ENCODE results near the gene ALG6. TPM values are rescaled to one million over a fixed set of nuclear protein-coding genes. Genes with fewer than 3 reads are reported as not detected.

Gene ALG6
- total RNA-seq, 2 experiments from 2014 or later, result 23.0 to 24.0 TPM

DNA sequence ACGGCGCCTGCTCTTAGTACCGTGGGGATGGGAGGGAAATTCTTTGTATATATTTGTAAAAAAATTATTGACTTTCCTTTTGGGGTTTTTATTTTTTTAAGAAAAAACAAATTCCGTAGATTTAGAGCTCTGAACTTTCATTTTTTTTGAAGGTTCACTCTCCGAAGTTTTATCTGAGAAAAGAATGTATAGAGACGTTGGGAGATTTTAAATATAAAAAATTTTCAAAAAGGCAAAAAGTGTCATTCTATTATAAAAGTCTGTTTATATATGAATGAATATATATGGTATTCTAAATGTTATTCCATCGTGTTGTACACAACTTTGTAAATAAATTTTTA lies 42.7 kb upstream of the ALG6 start:
- peaks cover 34% of the 10 kb centered on the region for H3K4me1 Mint-ChIP-seq
- no peaks in the 10 kb centered on the region for H3K9me3 Mint-ChIP-seq (ENCODE audit: low read depth)
- ATAC-seq (no peak), DNase-seq (no peak)
- peaks cover 82% of the 10 kb centered on the region for H3K27me3 Mint-ChIP-seq
- peak overlapping the region; percentile 13 for H3K4me3 Mint-ChIP-seq
- peaks cover 1% of the 10 kb centered on the region for H3K36me3 Mint-ChIP-seq
- peak overlapping the region; percentile 81 for H3K27ac Mint-ChIP-seq
- CTCF ChIA-PET, result interaction anchor here (1.8 to 2.5 kb wide), 2 partner anchors 9 to 213 kb away, joined by 5 to 8 read pairs; no protein-coding TSS in a partner anchor

DNA sequence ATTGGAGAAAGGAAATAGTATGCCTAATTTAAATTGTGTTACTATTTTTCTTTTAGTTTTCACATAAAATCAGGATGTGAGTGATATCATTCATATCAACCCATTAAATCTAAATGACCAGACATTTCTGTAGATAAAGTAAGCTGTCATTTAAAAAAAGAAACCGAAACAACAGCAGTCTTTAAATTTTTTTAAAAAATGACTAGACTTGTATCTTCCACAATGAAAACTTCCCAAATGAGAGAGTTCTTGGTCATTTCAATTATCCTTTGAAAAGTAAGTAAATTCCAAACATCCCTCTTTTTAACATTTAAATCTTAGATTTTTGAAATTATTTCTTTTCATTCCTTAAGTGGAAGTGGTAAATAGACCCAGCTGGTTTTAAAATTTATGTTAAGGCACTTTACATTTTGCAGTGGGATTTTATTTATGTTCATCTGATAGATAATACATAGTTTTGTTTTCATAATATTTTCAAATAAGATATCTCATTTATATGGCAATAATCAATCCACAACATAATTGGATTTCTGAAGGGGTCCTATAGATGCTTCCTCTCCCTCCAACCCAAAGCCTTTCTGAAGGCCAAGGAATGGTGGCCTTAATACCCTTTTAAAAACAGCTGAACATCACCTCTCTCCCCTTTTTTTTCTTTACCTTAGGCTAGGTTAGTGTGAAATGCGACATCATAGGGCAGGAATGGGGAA lies 42.0 kb upstream of the ALG6 start:
- peaks cover 36% of the 10 kb centered on the region for H3K4me1 Mint-ChIP-seq

DNA sequence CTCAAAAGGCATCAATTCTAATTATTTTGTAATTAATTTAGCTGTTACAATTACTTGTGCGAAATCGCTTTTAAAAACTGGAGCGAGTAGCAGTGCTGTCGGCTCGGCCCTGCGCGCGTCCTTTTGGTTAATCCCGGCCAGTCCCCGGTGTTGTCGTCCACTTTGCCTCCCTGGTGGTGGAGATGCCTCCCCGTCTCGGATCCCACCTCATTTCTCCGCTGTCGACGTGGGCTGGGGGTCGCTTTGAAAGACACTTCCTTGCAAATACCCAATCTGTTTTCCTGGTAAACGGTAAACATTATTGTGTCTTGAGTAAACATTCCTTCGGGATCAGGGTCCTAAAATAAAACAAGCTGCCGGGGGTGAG lies 41.3 kb upstream of the ALG6 start:
- peaks cover 3% of the 10 kb centered on the region for H3K36me3 Mint-ChIP-seq
- no peak overlapping the region for H3K4me3 Mint-ChIP-seq
- H3K9me3 Mint-ChIP-seq (ENCODE audit: low read depth), result no peaks in the 10 kb centered on the region
- CTCF ChIA-PET, result interaction anchor here (1.3 to 5.5 kb wide), 2 partner anchors 90 to 212 kb away, joined by 3 to 27 read pairs; no protein-coding TSS in a partner anchor
- ATAC-seq (no peak), DNase-seq (no peak)
- H3K27ac Mint-ChIP-seq, result peak overlapping the region; percentile 68
- peaks cover 37% of the 10 kb centered on the region for H3K4me1 Mint-ChIP-seq
- H3K27me3 Mint-ChIP-seq, result peaks cover 83% of the 10 kb centered on the region

More for the DNA sequence above, 42.0 kb upstream of the ALG6 start:
- H3K9me3 Mint-ChIP-seq (ENCODE audit: low read depth), result no peaks in the 10 kb centered on the region
- peaks cover 1% of the 10 kb centered on the region for H3K36me3 Mint-ChIP-seq
- DNase-seq (no peak), ATAC-seq (no peak)
- H3K4me3 Mint-ChIP-seq, result no peak overlapping the region
- H3K27ac Mint-ChIP-seq, result no peak overlapping the region
- H3K27me3 Mint-ChIP-seq, result peaks cover 82% of the 10 kb centered on the region
- CTCF ChIA-PET, result interaction anchor here (1.3 to 5.5 kb wide), 3 partner anchors 91 to 212 kb away, joined by 3 to 27 read pairs (median 8); no protein-coding TSS in a partner anchor

DNA sequence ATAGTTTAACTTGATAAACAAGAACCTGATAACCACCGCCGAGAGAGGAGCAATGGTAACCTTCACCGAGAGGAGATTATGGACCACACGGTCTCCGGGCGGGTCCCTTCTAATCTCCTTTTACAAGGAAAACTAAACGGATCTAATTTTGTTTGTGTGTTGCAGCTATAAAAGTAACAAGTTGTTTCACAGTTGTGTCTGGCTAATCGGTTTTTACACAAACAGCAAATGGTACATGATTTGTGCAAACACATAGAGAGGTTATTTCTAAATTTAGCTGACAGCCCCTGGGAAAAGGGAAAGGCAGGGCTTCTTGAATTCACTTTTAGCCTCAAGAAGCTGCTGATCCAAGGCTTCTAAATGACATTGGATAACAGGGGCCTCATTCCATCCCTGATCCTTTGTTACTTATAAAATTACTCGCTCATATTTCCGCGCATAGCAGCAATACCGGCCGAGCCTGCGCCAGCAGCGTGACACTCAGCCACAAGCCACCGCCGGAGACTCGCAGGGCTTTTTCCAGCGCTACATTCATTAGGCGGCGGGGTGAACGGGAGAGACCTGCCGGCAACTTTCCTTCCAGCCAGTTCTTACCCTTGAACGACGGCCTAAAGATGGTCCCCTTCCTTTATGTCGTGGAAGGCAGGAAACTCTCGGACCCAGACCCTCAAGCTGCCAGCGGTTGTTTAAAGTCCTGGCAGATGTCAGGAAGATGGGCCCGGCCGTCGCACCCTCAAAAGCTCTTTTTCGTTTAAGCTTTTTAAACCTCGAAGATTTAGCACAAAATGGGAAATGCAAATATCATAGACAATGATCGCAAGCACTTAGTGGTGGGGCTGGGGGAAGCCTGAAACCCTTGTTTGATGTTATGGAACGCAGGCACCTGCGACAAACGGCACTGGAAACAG lies 40.7 kb upstream of the ALG6 start:
- peaks cover 80% of the 10 kb centered on the region for H3K27me3 Mint-ChIP-seq
- DNase-seq (no peak), ATAC-seq (no peak)
- peaks cover 30% of the 10 kb centered on the region for H3K4me1 Mint-ChIP-seq
- H3K4me3 Mint-ChIP-seq, result no peak overlapping the region
- CTCF ChIA-PET, result interaction anchor here (0.8 to 5.5 kb wide), 7 partner anchors 9 to 211 kb away, joined by 3 to 27 read pairs (median 3); no protein-coding TSS in a partner anchor
- H3K9me3 Mint-ChIP-seq (ENCODE audit: low read depth), result no peaks in the 10 kb centered on the region
- H3K36me3 Mint-ChIP-seq, result peaks cover 3% of the 10 kb centered on the region
- peak overlapping the region; percentile 68 for H3K27ac Mint-ChIP-seq

DNA sequence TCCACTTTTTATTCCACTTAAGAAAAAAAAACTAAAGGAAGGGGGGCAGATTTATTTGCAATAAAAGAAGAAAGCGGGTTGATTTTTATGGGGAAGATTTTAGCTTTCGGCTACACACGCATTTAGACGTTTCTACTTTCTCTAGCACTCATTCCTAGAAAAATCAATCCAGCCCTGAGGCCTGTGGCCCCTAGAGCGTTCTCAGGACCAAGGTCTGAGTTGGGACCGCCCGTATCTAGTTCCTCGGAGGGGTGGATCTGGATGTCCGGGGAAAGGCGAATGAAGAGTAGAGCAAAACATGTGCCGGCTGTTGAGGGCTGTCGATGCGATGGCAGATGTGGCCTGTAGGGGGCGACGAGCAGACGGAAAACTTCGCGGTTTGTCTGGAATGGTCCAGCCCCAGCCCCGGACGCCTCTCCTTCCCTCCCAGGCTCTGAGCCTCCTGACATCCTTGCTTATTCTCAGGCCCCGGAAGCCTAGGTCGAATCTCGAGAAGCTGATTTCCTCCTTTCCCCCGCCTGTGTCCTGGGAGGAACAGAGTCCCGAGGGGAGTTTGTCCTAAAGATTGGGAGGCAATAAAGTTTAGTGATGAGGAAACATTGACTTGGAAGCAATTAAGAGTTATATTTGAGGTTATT lies 39.9 kb upstream of the ALG6 start:
- H3K4me1 Mint-ChIP-seq, result peaks cover 26% of the 10 kb centered on the region
- peak; percentile 52 for ATAC-seq
- DNase-seq, result peak; percentile 73
- no peaks in the 10 kb centered on the region for H3K9me3 Mint-ChIP-seq (ENCODE audit: low read depth)
- CTCF ChIA-PET, result interaction anchor here (0.8 to 5.5 kb wide), 7 partner anchors 8 to 210 kb away, joined by 3 to 27 read pairs (median 3); no protein-coding TSS in a partner anchor
- peak overlapping the region; percentile 36 for H3K4me3 Mint-ChIP-seq
- H3K36me3 Mint-ChIP-seq, result peaks cover 3% of the 10 kb centered on the region
- peak overlapping the region; percentile 63 for H3K27ac Mint-ChIP-seq
- H3K27me3 Mint-ChIP-seq, result peaks cover 82% of the 10 kb centered on the region

DNA sequence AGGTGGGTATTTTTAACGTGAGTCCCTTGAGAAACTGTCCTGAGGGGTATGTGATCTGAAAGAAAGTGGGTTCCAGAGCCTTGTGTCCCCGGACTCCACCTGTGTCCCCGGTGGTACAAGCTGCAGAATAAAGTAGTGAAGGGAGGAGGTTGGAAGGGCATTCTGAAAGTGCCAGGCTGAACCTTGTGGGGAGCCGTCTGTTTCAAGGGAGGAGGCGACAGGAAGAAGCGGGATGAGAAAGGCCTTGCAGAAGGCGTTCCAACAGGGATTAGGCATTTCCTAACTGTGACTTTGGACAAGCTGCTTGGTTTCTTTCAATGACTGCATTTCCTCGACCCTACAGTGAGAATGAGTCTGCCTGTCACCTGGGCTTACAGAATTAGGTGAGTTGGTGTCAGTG lies 39.3 kb upstream of the ALG6 start:
- ATAC-seq (no peak), DNase-seq (no peak)
- no peak overlapping the region for H3K4me3 Mint-ChIP-seq
- H3K27ac Mint-ChIP-seq, result no peak overlapping the region
- H3K4me1 Mint-ChIP-seq, result peaks cover 26% of the 10 kb centered on the region
- no peaks in the 10 kb centered on the region for H3K9me3 Mint-ChIP-seq (ENCODE audit: low read depth)
- peaks cover 87% of the 10 kb centered on the region for H3K27me3 Mint-ChIP-seq
- CTCF ChIA-PET, result interaction anchor here (1.0 to 5.5 kb wide), 2 partner anchors 11 to 210 kb away, joined by 4 to 27 read pairs; no protein-coding TSS in a partner anchor
- peaks cover 3% of the 10 kb centered on the region for H3K36me3 Mint-ChIP-seq

DNA sequence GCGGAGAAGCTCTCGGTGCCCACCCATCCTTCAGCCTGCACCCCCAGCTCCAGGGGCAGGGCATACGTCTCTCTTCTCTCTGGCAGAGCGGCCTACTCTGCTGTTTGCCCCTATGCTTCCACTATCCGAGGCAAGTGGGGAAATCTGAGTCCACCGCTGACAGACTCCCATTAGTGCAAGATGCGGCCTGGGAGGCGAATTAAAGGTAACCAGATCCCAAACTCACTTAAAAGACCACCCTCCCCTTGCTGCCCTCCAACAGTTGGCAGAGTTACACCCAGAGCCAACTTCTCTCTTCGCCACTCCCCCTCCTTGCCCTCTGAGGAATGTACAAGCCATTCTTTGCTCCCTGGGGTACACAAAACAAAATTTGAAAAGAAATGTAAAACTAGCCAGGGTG lies 38.6 kb upstream of the ALG6 start:
- Mint-ChIP-seq H3K4me3 (no peak overlapping the region), H3K36me3 (peaks cover 3% of the 10 kb centered on the region), H3K27me3 (peaks cover 87% of the 10 kb centered on the region), H3K9me3 (ENCODE audit: low read depth) (no peaks in the 10 kb centered on the region), H3K27ac (no peak overlapping the region), H3K4me1 (peaks cover 23% of the 10 kb centered on the region)
- DNase-seq (no peak), ATAC-seq (no peak)
- CTCF ChIA-PET, result interaction anchor here (1.4 to 5.5 kb wide), 2 partner anchors 12 to 209 kb away, joined by 3 to 27 read pairs; no protein-coding TSS in a partner anchor

DNA sequence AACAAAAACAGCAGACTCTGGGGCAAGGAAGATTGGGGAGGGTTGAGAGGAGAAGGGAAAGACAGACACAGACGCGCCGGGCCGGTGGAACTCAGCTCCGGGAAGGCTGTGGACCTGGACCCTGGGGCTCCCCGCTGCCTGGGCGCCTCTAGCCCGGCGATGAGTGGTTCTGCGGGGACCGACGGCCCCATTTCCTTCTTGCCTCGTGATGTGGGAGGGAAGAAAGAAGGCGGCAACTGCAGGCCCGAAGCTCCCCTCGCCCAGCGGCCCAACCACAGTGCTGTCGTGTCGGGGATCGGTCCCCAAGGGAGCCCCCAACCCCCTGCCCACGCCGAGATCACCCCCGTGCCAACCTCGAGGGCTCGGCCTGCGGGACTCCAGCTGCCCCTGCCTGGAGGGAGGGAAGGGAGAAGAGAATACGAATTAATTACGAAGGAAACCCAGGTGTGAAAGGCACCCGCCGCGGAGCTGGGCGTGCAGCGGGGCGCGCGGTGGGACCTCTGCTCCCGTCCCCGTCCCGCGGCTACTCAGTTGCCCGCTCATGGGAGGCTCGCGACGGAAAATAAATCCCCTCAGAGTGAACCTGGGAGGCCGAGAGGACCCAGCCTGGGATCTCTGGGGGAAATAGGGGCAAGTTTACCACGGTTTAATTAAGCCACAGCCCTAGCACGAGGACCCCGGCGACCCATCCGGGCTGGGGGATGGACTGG lies 37.7 kb upstream of the ALG6 start:
- Mint-ChIP-seq H3K27me3 (peaks cover 89% of the 10 kb centered on the region), H3K4me3 (no peak overlapping the region), H3K4me1 (peaks cover 21% of the 10 kb centered on the region), H3K27ac (no peak overlapping the region), H3K9me3 (ENCODE audit: low read depth) (no peaks in the 10 kb centered on the region), H3K36me3 (peaks cover 1% of the 10 kb centered on the region)
- CTCF ChIA-PET, result interaction anchor here (1.4 to 5.5 kb wide), 2 partner anchors 13 to 208 kb away, joined by 3 to 27 read pairs; no protein-coding TSS in a partner anchor
- DNase-seq, result no peak
- ATAC-seq, result no peak

DNA sequence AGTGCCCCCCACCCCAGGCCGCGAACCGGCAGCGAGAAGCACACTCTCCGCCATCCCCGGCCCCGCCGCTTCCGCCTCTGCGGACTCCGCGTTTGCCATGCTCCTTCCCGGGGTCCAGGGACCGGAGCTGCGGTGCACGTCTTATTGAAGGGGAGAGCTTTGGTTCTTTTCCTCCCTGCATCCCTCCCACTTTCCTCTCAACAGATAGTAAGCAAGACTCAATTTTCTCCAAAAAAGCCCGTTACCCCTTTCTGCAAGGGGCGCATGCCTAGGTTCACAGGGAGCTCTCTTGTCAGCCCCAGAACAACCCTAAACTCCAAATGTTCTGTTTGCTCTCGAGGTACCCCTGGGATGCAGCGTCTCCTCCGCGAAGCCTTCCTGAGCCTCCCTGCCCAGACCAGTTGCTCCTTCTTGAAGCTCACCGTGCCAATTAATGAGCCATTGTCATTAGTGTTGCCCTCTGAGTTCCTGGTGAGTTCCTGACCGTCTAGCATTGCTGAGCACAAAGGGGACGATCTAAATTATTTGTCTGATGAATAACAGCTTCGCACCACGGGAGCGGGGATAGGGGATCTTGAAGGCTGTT lies 37.0 kb upstream of the ALG6 start:
- no peak overlapping the region for H3K4me3 Mint-ChIP-seq
- ATAC-seq (no peak), DNase-seq (no peak)
- CTCF ChIA-PET, result interaction anchor here (1.4 to 5.5 kb wide), 2 partner anchors 14 to 207 kb away, joined by 3 to 27 read pairs; no protein-coding TSS in a partner anchor
- peaks cover 1% of the 10 kb centered on the region for H3K36me3 Mint-ChIP-seq
- H3K27me3 Mint-ChIP-seq, result peaks cover 89% of the 10 kb centered on the region
- H3K4me1 Mint-ChIP-seq, result peaks cover 21% of the 10 kb centered on the region
- no peaks in the 10 kb centered on the region for H3K9me3 Mint-ChIP-seq (ENCODE audit: low read depth)
- H3K27ac Mint-ChIP-seq, result peak overlapping the region; percentile 9

DNA sequence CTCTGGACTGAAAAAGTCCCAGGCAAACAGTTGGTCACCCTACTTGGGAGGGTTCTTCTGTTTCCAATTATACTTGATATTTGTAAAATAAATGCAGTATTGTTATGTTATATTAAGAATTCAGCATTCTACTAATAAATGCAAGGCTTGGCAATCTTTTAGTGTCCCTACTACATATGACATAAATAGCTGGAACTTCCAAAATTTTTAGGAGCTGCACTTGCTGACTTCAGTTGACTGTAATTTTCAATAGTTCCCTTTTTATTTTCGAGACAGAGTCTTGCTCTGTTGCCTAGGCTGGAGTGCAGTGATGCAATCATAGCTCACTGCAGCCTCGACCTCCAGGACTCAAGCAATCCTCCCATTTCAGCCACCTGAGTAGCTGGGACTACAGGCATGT lies 25.0 kb upstream of the ALG6 start:
- CTCF ChIA-PET, result no interaction called here
- Mint-ChIP-seq H3K27ac (no peak overlapping the region), H3K9me3 (ENCODE audit: low read depth) (no peaks in the 10 kb centered on the region), H3K27me3 (peaks cover 28% of the 10 kb centered on the region), H3K36me3 (no peaks in the 10 kb centered on the region), H3K4me1 (no peaks in the 10 kb centered on the region), H3K4me3 (no peak overlapping the region)
- no peak for ATAC-seq
- DNase-seq, result no peak

DNA sequence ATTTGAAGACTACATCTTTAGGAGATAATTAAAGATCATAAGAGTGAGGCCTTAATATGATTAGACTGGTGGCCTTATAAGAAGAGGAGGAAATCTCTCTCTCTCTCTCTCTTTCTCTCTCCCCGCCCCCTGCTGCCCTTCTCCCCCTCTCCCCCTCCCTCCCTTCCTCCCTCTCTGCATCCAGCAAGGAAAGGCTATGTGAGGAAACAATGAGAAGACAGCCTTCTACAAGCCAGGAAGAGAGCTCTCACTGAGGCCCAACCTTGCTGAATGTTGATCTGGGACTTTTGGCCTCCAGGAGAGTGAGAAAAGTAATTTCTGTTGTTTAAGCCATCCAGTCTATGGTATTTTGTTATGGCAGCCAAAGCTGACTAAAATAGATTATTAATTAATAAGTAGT lies 23.5 kb upstream of the ALG6 start:
- Mint-ChIP-seq H3K9me3 (ENCODE audit: low read depth) (no peaks in the 10 kb centered on the region), H3K27me3 (peaks cover 28% of the 10 kb centered on the region), H3K4me1 (no peaks in the 10 kb centered on the region), H3K36me3 (no peaks in the 10 kb centered on the region), H3K4me3 (no peak overlapping the region), H3K27ac (no peak overlapping the region)
- ATAC-seq, result no peak
- no peak for DNase-seq
- CTCF ChIA-PET, result no interaction called here

DNA sequence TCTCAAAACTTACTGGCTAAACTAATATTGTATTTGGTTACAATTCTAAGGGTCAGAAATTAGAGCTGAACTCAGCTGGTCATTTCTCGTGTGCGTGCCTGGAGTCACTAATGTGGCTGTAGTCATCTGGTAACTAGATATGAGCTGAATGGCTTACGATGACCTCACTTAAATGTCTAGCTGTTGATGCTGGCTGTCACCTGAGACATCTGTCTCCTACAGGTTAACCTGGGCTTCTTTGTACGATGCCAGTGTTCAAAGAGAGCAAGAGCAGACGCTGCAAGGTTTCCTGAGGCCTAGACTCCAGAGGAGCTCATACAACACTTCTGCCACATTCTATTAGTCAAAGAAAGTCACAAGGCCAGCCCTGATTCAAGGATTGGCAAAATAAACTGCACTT lies 17.1 kb upstream of the ALG6 start:
- Mint-ChIP-seq H3K9me3 (ENCODE audit: low read depth) (no peaks in the 10 kb centered on the region), H3K36me3 (no peaks in the 10 kb centered on the region), H3K4me1 (no peaks in the 10 kb centered on the region), H3K4me3 (no peak overlapping the region), H3K27me3 (peaks cover 43% of the 10 kb centered on the region), H3K27ac (no peak overlapping the region)
- CTCF ChIA-PET, result no interaction called here
- DNase-seq (no peak), ATAC-seq (no peak)
